T-helper 2 cell treated with Interferon-gamma antibody and Interleukin-4, amounts not matched to agents 100 ng/mL and 5 ng/mL, for 36 hours (primary cell): Measurements from ENCODE around the gene ZNF580. TPM values are rescaled to one million over a fixed set of nuclear protein-coding genes. Genes with fewer than 3 reads are reported as not detected.

ENCODE experiments used
- intact Hi-C: fragments of 100-400 bp; cut with micrococcal nuclease; formaldehyde crosslinking; loops from one replicate; pipeline ENCODE4 v1.15.1; 2023
- total RNA-seq: library from RNA; stranded (reverse); gene quantifications from 2 replicates; pipeline ENCODE4 v1.2.3, GENCODE V29; 2022

Gene ZNF580, protein sequence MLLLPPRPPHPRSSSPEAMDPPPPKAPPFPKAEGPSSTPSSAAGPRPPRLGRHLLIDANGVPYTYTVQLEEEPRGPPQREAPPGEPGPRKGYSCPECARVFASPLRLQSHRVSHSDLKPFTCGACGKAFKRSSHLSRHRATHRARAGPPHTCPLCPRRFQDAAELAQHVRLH
- 29.9 and 30.8 TPM in 2 replicates for total RNA-seq

DNA sequence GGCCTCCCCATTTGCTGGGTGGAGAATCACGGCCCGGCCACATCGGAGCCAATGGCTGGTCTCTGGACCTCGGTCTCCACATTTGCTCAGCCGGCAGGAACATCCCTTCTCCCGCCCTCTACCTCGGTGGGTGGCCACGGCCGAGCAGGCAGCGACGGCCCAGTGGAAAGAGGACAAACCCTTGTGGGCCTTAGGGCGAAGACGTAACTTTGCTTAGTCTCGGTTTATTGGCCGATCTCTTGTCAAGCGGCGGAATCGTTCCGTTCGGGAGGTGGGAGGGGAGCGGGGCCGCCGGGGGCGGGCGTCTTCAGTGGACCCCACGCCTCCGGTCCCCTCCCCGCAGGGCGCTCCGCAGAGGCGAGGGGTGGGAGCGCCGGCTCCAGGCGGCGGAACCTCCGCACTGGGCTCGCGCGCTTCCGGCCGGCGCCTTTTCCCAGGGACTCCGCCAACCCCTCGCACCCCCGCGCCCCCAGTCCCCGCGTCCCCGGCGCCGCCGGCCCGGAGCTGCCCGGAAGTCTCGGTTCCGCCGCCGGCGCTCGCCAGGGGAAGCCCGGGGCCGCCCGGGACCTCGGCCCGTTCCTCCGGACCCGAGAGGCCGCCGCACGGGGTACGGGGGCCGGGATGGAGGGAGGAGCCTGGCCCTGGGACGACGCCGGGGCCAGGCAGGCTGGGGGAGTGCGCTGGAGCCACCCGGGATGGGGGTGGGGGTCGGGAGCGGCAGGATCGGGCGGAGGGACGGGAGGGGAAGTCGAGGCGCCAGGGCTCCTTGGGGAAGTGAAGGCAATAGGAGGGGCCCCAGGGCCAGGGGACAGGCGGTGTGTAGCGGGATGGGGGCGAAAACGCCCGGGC, at the start of gene ZNF580:
TSS of gene ZNF580 (plus strand) at position 426 of the 849 bp plus-strand sequence. CDS start 1,507 bp downstream, outside the sequence.
- intact Hi-C loops: loop anchor here (5.0 kb wide), 1 partner anchor 1178 kb away; the partner anchor contains the start of gene LENG9

DNA sequence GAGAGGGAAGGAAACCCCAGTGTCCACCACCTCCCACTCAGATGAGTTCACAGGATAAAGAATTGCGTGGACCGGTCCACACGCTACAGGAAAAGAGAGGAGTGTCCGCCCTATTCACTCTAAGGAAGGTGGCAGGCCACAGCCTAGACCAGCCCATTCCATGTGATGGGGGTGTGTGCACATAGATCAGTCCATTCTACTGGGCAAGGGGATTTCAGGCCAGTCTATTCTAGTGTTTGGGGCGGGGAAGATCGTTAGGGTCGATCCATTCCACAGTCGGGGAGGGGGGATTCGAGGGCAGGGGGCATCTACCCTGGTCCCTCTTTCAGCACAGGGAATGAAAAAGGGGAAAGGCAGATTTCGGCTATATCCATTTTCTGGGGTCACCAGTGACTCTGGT, 49.2 kb upstream of the ZNF580 start:
- intact Hi-C loops: no loop called here

DNA sequence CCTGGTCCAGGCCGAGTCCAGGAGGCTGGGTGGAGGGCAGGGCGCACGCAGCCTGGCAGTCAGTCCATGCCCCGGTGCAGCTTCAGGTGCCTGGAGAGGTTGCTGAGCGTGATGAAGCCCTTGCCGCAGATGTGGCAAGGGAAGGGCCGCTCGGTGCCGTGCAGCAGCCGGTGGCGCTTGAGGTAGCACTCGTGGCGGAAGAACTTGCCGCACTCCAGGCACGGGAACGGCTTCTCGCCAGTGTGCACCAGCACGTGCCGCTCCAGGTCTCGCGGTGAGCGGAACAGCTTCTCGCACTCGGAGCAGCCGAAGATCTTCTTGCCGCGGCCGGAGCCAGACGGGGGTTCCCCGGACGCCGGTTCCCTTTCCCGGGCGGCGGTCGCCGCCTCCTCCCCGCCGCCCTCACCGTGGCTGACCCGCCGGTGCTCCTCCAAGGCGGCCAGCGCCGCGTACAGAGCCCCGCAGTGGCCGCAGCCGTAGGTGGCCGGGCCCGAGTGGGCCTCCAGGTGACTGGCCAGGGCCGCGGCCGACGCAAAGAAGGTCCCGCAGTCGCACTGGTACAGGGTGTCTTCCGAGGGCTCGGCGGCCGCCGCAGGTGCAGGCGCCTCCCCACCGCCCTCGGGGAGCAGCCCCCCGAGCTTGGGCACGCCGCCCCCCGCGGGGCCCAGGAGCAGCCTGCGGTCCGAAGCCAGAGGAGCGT, 48.3 kb upstream of the ZNF580 start:
- intact Hi-C loops: no loop called here

DNA sequence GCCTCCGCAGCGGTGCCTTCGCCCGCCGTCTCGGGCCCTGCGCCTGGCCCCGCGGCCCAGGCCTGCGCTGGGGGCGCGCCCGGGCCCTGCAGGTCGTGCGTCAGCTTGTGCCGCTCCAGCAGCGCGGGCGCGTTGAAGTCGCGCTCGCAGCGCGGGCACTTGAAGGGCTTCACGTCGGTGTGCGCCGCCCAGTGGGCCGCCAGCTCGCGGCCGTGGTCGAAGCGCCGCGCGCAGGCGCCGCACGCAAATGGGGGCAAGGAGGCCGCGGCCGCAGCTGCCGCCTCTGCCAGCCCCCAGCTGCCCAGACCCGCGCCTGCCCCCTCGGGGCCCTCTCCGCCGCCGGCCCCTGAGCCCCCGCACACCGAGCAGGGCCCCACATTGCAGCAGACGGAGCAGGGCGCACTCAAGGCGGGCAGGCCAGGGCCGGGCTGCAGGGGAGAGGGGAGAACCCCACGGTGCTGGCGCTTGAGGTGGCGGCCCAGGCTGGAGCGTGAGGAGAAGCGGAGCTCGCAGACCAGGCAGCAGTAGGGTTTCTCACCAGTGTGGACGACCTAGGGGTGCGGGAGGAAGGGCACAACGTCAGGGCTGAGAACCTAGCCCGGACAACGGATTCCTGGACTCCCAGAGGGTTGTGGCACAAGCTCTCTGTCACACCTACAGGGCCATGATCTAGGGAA, 47.6 kb upstream of the ZNF580 start:
- intact Hi-C loops: no loop called here

DNA sequence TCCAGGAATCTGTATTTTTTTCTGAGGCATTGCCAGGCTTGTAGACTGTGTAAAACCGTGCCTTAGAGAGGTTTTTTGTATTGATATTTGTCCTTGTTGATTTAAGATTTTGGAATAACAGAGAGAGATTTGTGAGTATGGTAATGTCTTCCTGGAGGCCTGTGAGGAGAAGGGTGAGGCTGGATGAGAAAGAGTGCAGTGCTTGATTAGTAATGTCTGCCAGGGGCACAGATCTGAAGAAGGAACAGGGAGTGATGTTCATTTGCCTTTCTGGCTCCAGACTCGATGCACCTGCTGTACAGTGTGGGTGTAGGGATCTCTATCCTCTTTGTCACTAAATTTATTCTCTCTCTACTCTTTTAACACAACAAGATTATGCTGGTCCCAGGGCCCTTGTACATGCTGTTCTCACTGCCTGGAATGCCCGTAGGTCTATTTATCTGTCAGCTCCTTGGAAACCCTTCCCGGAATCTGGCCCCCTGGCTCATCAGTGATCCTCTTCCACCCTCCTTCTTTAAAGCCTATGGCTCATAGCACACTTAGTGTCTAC, 45.7 kb upstream of the ZNF580 start:
- intact Hi-C loops: no loop called here

DNA sequence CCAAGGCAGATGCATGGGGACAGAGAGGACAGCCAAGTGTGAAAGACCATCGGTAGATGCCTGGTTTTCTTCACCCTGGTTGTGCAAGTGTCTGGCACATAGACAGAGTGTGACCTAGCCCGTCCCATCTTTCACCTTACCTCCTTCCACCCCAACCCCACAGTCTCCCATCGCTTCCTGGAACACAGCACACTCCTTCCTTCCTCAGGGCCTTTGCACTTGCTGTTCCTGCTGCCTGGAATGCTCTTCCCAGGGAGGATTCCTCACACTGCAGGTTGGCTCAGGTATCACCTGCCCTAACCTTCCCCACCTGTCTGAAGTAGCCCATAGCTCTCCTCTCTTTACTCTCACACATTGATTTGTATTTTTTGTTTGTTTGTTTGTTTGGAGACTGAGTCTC, 44.5 kb upstream of the ZNF580 start:
- intact Hi-C loops: no loop called here

DNA sequence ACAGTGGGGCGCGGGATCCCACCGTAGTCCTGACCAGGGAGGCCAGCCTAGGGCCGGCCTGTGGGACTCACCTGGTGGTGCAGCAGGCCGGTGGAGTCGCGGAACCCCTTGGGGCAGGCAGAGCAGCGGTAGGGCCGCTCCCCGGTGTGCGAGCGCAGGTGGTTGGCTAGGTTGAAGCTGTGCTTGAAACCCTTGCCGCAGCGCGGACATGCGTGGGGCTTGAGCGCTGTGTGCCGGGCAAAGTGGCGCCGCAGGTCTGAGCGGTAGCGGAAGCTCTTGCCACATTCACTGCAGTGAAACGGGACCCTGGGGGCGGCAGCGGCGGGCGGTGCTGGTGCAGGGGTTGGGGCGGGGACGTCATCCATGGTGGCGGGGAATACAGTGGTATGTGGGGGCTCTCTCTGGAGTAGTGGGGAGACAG, 43.3 kb upstream of the ZNF580 start:
- intact Hi-C loops: no loop called here

DNA sequence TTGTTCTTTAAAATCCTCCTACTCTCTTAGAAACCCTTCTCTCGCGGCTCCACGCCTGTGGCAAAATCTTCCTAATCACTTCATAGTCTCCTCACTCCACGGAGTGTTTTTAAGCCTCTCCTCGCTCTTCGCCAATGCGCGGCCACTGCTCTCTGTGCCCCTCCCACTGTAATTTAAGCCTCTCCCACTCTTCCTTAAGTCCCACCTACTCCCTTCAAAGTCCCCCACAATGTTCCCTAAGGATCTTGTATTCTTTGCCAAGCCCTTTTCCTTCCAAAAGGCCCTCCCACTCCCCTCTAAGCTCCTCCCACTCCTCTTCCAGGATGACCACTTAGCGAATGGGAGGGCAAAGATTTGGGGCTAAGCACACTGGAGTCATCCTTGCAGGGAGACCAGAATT, 42.8 kb upstream of the ZNF580 start:
- intact Hi-C loops: loop anchor here (2.0 kb wide), 1 partner anchor 17 kb away; the partner anchor contains the start of gene ZNF579

DNA sequence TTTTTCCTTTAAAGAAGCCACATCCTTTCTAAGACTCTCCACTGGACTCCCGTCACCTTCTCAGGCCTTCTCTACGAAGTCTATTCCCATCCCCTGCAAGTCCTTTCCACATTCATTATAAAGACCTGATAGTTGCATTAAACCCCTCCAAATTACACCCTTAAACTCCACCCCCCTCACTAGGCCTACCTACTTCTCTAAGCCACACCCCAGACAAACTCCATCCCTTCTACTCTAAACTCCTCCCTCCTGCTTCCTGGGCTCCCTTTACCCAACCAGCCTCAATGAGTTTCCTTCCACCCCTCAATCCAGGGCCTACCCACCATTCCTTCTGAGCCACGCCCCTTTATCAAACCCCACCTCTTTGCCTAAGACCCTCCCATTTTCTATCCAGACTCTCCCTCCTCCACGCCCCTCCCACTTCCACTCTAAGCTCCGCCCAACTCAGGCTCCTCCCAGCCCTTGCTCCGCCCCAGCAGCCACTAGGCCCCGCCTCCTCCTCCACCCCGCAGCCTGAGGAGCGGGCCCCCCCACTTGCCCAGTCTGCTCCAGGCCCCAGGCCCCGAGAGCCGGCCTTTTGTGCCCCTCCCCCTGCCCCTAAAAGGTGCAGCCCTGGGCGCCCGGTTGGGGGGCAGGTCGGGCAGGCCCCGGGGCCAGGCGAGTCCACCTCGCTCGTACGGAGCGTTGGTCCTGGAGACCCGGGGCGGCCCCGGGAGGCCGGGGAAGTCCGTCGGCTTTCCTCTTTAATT, 41.9 kb upstream of the ZNF580 start:
- intact Hi-C loops: loop anchor here (1.0 to 2.0 kb wide), 9 partner anchors 12 to 482 kb away; partner anchors contain the start of genes HSPBP1, PPP1R12C, PPP6R1 and RPL28

DNA sequence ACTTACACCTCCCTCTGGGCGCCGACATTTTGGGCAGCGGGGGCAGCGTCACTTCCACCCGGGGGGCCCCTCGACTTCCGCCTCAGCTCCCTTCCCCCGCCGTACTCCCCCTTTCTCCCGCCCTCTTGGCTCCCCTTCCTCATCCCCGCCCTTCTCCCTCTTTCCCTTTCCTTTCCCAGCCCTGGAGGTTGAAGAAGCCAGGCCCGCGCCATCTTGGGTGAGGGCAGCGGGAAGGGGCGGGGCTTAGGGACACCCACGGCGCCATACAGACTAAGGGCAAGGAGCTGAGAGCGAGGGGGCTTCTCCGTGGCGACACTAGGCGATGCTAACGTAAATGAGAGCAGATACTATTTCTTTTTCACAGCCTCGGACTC, 41.3 kb upstream of the ZNF580 start, which contains the start of gene FIZ1:
TSS of gene FIZ1 (minus strand) at position 50 of the 374 bp plus-strand sequence. CDS start 1,652 bp downstream, outside the sequence.
- intact Hi-C loops: loop anchor here (1.0 to 2.0 kb wide), 9 partner anchors 12 to 482 kb away; partner anchors contain the start of genes HSPBP1, PPP1R12C, PPP6R1 and RPL28

DNA sequence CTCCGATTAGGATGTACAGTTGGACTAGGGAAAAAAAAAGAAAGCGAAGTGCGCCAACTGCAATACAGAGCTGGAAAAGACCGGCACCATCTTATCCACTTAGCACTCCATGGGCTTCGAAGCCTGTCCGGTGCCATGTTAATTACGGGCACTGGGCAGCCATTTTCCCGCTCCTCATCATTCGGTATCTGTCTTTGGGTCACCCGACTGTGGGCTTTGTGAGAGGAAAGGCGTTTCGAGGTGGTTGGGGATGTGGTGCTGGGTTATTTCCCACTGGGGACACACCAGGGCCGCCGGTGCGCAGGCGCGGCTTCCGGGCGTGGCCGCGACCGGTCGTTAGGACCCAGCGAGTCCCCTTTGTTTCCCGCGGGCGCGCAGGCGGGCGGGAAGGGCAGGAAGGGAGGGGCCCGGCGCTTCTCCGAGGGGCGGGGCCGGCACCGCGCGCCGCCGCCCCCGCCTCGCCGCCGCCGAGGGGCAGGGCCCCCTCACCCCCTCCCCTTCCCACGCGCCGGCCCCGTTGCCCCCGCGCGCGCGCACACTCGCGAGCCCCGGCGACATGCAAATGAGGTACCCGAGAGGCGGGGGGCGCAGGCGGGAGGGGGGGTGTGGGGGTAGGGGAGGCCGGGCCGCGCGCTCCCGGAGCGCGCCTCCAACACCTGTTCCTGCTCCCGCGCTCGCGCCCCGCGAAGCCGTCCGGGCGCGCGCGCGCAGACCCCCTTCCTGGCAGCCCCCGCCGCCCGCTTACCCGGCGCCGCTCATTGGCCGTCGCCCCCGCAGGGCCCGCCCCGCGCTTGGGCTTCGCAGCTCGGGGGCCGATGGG, 40.8 kb upstream of the ZNF580 start, which contains the start of gene ZNF524:
TSS of gene ZNF524 (plus strand) at position 447 of the 820 bp plus-strand sequence. CDS start 1,825 bp downstream, outside the sequence.
- intact Hi-C loops: loop anchor here (1.0 to 10.0 kb wide), 10 partner anchors 13 to 715 kb away; partner anchors contain the start of genes HSPBP1, PPP1R12C, PPP6R1 and RPL28

DNA sequence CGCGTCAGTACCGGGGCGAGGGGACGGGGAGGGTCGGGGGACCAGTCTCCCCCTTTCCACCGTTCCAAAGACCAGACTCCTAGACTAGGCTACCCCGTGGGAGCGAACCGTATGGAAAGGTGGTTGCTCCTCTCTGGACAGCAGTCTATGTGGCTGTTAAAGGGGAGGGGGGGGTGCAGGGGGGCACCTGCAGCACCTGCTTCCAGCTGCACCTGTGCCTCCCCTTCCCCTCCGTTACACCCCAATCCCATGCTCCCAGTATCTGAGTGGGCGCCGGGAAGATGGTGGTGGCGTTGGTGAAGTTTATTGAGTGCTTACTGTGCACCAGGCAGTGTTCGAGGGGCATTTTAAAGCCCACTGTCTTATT, 40.2 kb upstream of the ZNF580 start:
- intact Hi-C loops: loop anchor here (10.0 kb wide), 1 partner anchor 714 kb away; the partner anchor contains the start of gene ZSCAN5A

DNA sequence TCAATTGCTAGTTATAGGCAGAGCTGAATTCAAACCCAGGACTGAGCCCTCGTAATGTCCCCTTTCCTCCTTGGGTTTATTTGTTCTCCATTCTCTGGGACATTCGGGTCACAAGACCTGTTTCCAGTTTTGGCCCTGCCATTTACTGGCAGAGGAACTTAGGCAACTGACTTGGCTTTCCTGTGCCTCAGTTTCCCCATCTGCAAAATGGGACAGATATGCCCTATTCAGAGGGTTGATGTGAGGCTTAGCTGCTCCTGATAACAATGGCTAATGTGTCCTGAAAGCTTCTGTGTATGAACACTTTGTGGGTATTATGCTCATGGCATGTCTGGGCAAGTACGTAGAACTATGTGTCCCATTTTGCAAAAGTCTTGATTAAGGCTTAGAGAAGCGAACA, 39.7 kb upstream of the ZNF580 start:
- intact Hi-C loops: loop anchor here (10.0 kb wide), 1 partner anchor 714 kb away; the partner anchor contains the start of gene ZSCAN5A

DNA sequence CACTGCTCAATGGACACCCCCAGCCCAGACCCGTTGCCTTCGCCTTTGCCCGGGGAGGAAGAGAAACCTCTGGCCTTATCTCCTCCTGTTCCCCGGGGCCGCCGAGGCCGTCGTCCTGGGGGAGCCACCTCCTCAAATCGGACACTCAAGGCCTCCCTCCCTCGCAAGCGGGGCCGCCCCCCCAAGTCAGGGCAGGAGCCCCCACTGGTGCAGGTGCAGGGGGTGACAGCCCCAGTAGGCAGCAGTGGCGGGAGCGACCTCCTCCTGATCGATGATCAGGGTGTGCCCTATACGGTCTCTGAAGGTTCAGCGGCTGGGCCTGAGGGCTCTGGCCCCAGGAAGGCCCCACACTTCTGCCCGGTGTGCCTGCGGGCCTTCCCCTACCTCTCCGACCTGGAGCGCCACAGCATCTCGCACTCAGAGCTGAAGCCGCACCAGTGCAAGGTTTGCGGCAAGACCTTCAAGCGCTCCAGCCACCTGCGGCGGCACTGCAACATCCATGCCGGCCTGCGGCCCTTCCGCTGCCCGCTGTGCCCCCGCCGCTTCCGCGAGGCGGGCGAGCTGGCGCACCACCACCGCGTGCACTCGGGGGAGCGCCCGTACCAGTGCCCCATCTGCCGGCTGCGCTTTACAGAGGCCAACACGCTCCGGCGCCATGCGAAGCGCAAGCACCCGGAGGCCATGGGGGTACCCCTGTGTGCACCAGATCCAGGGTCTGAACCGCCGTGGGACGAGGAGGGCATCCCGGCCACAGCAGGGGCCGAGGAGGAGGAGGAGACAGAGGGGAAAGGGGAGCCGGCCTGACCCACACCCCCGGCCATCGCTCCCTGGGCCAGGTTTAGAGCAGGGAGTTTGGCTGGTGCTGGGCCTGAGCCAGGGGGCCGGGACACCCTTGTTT, 38.4 kb upstream of the ZNF580 start:
- intact Hi-C loops: loop anchor here (10.0 kb wide), 1 partner anchor 712 kb away; the partner anchor contains the start of gene ZSCAN5A

DNA sequence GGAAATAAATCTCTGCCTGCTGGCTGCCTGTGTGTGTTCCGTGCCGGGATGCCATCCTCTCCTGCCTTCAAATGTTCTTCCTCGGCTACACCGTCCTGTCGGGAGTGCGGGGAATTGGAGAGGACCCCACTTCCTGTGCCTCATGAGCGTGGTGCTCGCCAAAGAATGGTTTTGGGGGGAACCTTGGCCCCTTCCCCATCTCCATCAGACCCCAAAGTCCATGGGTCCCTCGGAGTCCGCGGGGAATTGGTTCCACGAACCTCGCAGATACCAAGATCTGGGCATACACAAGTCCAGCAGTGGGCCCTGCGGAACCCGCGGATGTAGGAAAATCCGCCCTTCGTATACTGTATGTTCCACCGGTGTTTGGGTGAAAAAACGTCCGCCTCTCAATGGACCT, 37.7 kb upstream of the ZNF580 start:
- intact Hi-C loops: loop anchor here (10.0 kb wide), 1 partner anchor 712 kb away; the partner anchor contains the start of gene ZSCAN5A

DNA sequence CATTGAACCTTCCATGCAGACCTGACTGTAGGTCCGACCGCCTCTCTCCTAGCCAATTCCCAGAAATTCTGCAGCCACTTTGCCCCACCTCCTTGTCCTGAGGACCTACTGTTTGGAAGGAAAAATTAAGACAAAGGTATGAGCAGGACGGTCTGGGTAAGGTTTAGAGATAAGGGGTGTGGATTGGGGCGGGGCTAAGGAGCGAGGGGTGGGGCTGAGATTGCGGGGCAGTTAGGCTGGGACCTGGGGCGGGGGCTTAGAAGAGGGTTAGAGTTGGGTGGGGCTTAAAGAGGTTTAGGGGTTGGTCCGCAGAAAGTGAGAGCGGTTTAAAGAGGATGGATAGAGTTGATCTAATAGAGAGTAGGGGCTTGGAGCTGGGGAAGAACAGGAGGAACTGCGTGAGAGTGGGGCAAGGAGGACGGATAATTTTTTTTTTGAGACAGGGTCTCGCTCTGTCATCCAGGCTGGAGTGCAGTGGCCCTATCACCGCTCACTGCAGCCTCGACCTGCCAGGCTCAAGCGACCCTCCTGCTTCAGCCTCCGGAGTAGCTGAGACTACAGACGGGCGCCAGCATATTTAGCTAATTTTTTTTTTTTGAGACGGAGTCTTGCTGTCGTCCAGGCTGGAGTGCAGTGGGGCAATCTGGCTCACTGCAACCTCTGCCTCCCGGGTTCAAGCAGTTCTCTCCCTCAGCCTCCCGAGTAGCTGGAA, 37.1 kb upstream of the ZNF580 start:
- intact Hi-C loops: loop anchor here (2.0 to 10.0 kb wide), 2 partner anchors 17 to 711 kb away; partner anchors contain the start of gene ZSCAN5A

DNA sequence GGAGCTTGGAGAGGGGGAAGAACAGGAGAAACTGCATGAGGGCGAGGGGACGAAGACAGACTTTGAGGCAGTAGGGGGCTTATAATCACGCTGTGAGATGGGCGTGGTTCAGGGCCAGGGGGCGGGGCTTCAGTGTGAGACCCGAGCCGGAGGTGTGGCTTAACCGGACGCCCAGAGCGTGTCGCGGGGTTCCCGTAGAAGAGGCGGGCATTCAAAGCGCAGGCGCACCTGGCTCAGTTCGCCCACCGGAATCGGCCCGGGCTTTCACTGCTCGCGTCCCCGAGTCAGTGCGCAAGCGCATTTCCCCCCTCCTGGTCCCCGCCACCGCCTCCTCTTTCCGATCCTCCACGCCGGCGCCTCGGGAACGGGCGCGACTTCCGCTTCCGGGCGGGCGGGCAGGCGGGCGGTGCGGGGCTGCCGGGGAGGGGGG, 35.6 kb upstream of the ZNF580 start:
- intact Hi-C loops: loop anchor here (1.0 to 10.0 kb wide), 4 partner anchors 18 to 710 kb away; partner anchors contain the start of genes ZNF784 and ZSCAN5A
